LHCN-M2 (cell line): ENCODE results near the gene ZNF292. TPM values are rescaled to one million over a fixed set of nuclear protein-coding genes. Genes with fewer than 3 reads are reported as not detected.
"Not testable (repeated sequence)": the region's sequence is repeated elsewhere in the genome, so short reads cannot be mapped to it uniquely, and the experiment has no call there.

Source experiments
- DNase-seq: peaks from one replicate; pipeline ENCODE4 v3.0.0-alpha.2; 2012; ENCODE audit warnings: low read depth
- total RNA-seq: library from RNA; depleted of rRNA; stranded (reverse); fragments of >200 nt; gene quantifications from 2 replicates; pipeline ENCODE4 v1.2.3, GENCODE V29; 2014

The ZNF292 gene
- total RNA-seq, 1 experiment from 2014 or later, result 16.9 TPM

- no peak for DNase-seq
Measured at GRCh38 chr6:87212596-87212995, 57.2 kb downstream of the ZNF292 start.

- no peak for DNase-seq
Measured at GRCh38 chr6:87213364-87213763, 58.0 kb downstream of the ZNF292 start.

GRCh38 chr6:87214831-87215230 lies 59.5 kb downstream of the ZNF292 start:
- DNase-seq, result no peak

DNA sequence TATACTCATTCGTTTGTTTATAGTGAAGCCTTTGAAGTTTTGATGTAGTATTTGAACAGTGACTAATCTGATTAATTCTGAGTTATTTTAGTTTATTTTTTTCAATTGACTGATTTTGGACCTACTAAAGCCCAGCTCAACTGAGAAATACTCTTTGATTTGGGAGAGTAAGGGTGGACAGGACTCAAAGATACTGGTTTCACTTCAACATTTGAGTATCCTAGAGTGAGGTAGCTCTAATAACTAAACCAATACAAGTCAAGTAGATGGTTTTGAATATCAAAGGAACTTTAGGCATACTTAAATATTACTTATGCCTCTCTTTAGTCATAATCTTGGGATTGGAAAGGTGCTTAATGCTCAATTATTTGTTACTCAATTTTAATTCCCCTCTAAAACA lies 65.6 kb downstream of the ZNF292 start:
- no peak for DNase-seq

DNA sequence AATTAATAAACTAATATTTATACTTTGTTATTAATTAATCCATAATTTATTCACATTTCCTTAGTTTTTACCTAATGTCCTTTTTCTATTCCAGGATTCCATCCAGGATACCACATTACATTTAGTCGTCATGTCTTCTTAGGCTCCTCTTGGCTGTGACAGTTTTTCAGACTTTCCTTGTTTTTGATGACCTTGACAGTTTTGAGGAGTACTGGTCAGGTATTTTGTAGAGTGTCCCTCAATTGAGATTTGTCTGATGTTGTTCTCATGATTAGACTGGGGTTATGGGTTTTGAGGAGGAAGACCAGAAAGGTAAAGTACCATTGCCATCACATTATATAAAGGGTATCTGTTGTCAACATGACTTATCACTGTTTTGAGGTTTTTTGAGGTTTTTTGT lies 67.3 kb downstream of the ZNF292 start:
- no peak for DNase-seq

GRCh38 chr6:87224971-87225370 lies 69.6 kb downstream of the ZNF292 start:
- no peak for DNase-seq

DNA sequence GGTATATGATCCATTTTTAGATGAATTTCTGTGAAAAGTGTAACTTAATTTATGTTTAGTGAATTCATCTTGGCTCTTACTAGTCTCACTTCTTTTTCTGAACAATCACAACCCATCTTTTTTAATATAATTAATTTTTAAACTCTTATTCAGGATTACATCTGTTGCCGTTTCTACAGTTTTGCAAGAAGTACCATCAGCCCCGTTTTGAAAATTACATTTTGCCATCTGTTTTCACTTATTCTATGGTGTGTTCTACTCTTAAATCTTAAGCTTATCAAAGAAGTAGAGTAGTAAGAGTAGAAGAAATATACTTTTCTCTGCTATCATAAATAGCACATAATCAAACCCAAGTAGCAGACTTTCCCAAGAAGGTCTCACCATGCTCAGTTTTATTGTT lies 70.1 kb downstream of the ZNF292 start:
- no peak for DNase-seq

- no peak for DNase-seq
Measured at GRCh38 chr6:87225937-87226336, 70.6 kb downstream of the ZNF292 start.

GRCh38 chr6:87230801-87231200 lies 75.4 kb downstream of the ZNF292 start:
- no peak for DNase-seq

DNA sequence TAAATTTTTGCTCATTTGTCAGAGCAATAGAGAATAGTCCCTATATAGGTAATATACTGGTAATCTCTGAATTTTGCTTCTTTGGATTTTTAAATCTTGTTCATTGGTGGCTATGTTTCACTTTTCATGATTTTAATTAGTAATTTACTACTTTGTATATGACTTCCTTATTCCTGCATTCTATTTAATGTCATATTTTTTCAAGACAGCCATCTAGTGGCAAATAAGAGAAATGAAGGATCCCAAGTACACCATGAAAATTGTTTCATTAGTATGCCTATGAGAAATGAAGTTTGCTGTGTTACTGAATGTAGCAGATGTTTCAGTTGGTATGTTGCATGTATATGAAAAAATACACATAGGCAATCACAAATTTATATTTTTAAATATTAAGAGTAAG lies 82.4 kb downstream of the ZNF292 start:
- peak; percentile 28 for DNase-seq

DNA sequence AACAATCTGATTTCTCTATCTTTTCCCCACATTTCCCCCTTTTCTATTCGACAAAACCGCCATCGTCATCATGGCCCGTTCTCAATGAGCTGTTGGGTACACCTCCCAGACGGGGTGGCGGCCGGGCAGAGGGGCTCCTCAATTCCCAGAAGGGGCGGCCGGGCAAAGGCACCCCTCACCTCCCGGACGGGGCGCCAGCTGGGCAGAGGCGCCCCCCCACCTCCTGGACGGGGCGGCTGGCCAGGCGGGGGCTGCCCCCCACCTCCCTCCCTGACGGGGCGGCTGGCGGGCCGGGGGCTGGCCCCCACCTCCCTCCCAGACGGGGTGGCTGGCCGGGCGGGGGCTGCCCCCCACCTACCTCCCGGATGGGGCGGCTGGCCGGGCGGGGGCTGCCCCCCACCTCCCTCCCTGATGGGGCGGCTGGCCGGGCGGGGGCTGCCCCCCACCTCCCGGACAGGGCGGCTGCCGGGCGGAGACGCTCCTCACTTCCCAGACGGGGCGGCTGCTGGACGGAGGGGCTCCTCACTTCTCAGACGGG lies 83.8 kb downstream of the ZNF292 start:
- not testable (repeated sequence) for DNase-seq

- no peak for DNase-seq
Measured at GRCh38 chr6:87241304-87241703, 85.9 kb downstream of the ZNF292 start.

DNA sequence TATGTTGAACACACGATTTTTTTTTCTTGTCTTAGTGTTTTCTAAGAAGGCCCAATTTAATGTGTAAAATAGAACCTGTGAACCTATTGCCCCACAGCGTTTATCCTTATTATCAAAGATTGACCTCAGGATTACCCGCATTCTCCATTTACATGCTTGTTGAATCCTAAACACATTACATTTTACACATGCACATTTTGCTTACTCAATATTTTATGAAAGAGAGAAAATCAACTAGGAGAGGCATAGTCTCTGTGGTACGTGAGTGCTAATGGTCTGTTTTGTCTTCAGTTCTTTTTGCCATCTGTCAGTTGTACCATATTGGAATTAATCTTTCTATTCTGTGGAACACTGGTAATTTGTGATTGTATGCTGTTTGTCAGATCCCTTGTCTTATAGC lies 86.9 kb downstream of the ZNF292 start:
- no peak for DNase-seq

DNA sequence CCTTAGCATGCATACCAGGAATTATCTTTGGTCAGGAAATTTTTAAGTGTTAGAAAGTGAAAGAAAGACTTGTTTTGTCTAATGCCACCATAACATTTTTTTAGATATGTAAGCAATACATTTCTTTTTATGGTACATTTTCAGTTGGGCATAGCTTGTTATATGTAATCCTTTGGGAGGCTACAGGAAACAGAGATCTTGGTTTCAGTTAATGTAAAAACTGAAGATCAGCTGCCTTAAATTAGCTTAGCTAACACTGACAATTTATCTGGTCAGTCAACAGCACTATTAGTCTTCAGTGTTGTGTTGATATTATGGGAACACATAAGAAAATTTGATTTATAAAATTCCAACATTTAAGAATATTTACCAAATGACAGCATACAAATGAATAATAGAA lies 88.4 kb downstream of the ZNF292 start:
- no peak for DNase-seq

GRCh38 chr6:87244380-87244779 lies 89.0 kb downstream of the ZNF292 start:
- DNase-seq, result no peak

- DNase-seq, result no peak
Measured at GRCh38 chr6:87250019-87250418, 94.7 kb downstream of the ZNF292 start.

- no peak for DNase-seq
Measured at GRCh38 chr6:87251225-87251624, 95.9 kb downstream of the ZNF292 start.

GRCh38 chr6:87251725-87252124 lies 96.4 kb downstream of the ZNF292 start:
- no peak for DNase-seq

DNA sequence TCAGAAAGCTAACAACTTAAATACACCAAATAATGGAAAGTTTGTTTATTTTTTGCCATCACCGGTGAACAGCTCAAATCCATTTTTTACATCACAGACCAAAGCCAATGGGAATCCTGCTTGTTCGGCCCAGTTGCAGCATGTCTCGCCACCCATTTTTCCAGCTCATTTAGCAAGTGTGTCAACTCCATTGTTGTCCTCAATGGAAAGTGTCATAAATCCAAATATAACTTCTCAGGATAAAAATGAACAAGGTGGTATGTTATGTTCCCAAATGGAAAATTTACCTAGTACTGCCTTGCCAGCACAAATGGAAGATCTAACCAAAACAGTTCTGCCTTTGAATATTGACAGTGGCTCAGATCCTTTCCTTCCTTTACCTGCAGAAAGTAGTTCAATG lies 101.7 kb downstream of the ZNF292 start:
- no peak for DNase-seq

DNA sequence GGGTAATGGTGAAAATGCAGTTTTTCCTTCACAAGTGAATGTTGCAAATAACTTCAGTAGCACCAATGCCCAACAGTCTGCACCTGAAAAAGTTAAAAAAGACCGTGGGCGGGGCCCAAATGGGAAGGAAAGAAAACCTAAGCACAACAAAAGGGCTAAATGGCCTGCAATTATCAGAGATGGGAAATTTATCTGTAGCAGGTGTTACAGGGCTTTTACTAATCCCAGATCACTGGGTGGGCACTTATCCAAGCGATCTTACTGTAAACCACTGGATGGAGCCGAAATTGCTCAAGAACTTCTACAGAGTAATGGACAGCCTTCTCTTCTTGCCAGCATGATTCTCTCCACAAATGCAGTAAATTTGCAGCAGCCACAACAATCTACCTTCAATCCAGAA lies 102.2 kb downstream of the ZNF292 start:
- DNase-seq, result peak; percentile 1

DNA sequence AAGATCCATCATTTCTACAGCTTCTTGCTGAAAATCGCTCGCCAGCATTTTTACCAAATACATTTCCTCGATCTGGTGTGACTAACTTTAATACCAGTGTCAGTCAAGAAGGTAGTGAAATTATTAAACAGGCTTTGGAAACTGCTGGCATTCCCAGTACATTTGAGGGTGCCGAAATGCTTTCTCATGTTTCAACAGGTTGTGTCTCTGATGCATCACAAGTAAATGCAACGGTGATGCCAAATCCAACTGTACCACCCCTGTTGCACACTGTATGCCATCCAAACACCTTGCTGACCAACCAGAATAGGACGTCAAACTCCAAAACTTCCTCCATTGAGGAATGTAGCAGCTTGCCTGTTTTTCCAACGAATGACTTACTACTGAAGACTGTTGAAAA lies 102.6 kb downstream of the ZNF292 start:
- no peak for DNase-seq

GRCh38 chr6:87259791-87260190 lies 104.4 kb downstream of the ZNF292 start:
- DNase-seq, result no peak

DNA sequence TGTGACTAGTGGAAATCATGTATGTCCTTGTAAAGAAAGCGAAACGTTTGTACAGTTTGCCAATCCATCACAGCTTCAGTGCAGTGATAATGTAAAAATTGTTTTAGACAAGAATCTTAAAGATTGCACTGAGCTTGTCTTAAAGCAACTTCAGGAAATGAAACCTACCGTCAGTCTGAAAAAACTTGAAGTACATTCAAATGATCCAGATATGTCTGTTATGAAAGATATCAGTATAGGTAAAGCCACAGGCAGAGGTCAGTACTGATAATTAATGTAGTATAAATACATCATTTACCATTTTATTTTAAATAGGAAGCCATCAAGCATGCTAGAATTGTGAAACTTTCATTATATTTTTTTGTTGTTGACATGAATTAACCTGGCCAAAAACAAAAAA lies 106.2 kb downstream of the ZNF292 start:
- no peak for DNase-seq

- DNase-seq, result no peak
Measured at GRCh38 chr6:87264481-87264880, 109.1 kb downstream of the ZNF292 start.
